ENCODE results near the gene SLCO2B1. TPM values are rescaled to one million over a fixed set of nuclear protein-coding genes. Genes with fewer than 3 reads are reported as not detected.
A peak's percentile ranks its signal among the peaks of the same experiment; 100 is the strongest.

SLCO2B1 gene
- total RNA-seq, 2 donors from 2014 or later, result 9.5 to 24.6 TPM

GRCh38 chr11:75174781-75175370, 24.0 kb downstream of the SLCO2B1 start:
- Histone ChIP-seq H3K9me3 (no peaks in the 10 kb centered on the region), H3K4me3 (no peak overlapping the region), H3K27ac (peak overlapping the region; percentile 58 to 61), H3K27me3 (no peaks in the 10 kb centered on the region), H3K36me3 (no peaks in the 10 kb centered on the region), H3K4me1 (peaks cover 0 to 16% of the 10 kb centered on the region in 2 donors)
- TF ChIP-seq CTCF (IDR thresholded peaks at IDR 0.05), result no peak
- peak; percentile 70 for DNase-seq (ENCODE audit: low spot score)

GRCh38 chr11:75182664-75183063, 31.8 kb downstream of the SLCO2B1 start:
- TF ChIP-seq CTCF (IDR thresholded peaks at IDR 0.05), result no peak
- Histone ChIP-seq H3K9me3 (no peaks in the 10 kb centered on the region), H3K4me1 (peaks cover 0 to 19% of the 10 kb centered on the region in 2 donors), H3K27me3 (no peaks in the 10 kb centered on the region), H3K36me3 (no peaks in the 10 kb centered on the region), H3K27ac (no peak overlapping the region), H3K4me3 (no peak overlapping the region)
- DNase-seq (ENCODE audit: low spot score), result no peak

- DNase-seq (ENCODE audit: low spot score), result no peak
- Histone ChIP-seq H3K4me3 (no peak overlapping the region), H3K36me3 (no peaks in the 10 kb centered on the region), H3K27ac (no peak overlapping the region), H3K9me3 (no peaks in the 10 kb centered on the region), H3K27me3 (no peaks in the 10 kb centered on the region), H3K4me1 (peaks cover 0 to 19% of the 10 kb centered on the region in 2 donors)
- TF ChIP-seq CTCF (IDR thresholded peaks at IDR 0.05), result no peak
Measured at GRCh38 chr11:75184051-75184450, 33.1 kb downstream of the SLCO2B1 start.

- no peaks in the 10 kb centered on the region for H3K36me3 ChIP-seq
- no peaks in the 10 kb centered on the region for H3K27me3 ChIP-seq
- no peak for TF ChIP-seq CTCF (IDR thresholded peaks at IDR 0.05)
- no peak overlapping the region for H3K4me3 ChIP-seq
- H3K4me1 ChIP-seq, result peaks cover 0 to 22% of the 10 kb centered on the region in 2 donors
- H3K9me3 ChIP-seq, result no peaks in the 10 kb centered on the region
- H3K27ac ChIP-seq, result no peak overlapping the region
- no peak for DNase-seq (ENCODE audit: low spot score)
Measured at GRCh38 chr11:75184757-75185425, 34.0 kb downstream of the SLCO2B1 start.

GRCh38 chr11:75185866-75186265, 35.0 kb downstream of the SLCO2B1 start:
- no peak for DNase-seq (ENCODE audit: low spot score)
- no peak overlapping the region for H3K4me3 ChIP-seq
- no peaks in the 10 kb centered on the region for H3K36me3 ChIP-seq
- TF ChIP-seq CTCF (IDR thresholded peaks at IDR 0.05), result no peak
- no peak overlapping the region for H3K27ac ChIP-seq
- no peaks in the 10 kb centered on the region for H3K27me3 ChIP-seq
- no peaks in the 10 kb centered on the region for H3K9me3 ChIP-seq
- peaks cover 0 to 30% of the 10 kb centered on the region in 2 donors for H3K4me1 ChIP-seq
